ENCODE results near the gene AP2M1. TPM values are rescaled to one million over a fixed set of nuclear protein-coding genes. Genes with fewer than 3 reads are reported as not detected.

AP2M1 gene
- total RNA-seq, 1 donor from 2014 or later, result 211 TPM

GRCh38 chr3:184177331-184177731 lies 2.7 kb downstream of the AP2M1 start:
- intact Hi-C loops (cut with micrococcal nuclease), result no loop called here

- intact Hi-C loops (cut with micrococcal nuclease), result no loop called here
These were observed 3.2 kb downstream of the AP2M1 start for GRCh38 chr3:184177767-184178306.

DNA sequence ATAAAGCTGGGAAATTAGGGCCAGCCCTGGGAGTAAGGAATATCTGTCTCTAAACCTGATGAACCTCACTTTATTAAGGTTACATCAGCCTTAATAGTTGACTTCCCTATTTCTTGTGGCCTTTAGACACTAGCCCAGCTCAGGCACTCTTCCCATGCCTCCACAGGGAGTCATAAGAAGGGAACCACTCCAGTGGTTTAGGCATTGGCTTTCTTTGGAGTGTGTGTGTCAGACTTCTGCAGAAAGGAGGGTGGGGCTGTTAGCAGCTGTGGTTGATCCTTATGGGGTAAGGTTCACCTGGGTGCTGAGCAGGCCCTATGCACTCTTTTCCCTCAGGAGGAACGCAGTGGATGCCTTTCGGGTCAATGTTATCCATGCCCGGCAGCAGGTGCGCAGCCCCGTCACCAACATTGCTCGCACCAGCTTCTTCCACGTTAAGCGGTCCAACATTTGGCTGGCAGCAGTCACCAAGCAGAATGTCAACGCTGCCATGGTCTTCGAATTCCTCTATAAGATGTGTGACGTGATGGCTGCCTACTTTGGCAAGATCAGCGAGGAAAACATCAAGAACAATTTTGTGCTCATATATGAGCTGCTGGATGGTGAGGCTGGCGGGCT lies 4.0 kb downstream of the AP2M1 start:
- intact Hi-C loops (cut with micrococcal nuclease), result no loop called here

DNA sequence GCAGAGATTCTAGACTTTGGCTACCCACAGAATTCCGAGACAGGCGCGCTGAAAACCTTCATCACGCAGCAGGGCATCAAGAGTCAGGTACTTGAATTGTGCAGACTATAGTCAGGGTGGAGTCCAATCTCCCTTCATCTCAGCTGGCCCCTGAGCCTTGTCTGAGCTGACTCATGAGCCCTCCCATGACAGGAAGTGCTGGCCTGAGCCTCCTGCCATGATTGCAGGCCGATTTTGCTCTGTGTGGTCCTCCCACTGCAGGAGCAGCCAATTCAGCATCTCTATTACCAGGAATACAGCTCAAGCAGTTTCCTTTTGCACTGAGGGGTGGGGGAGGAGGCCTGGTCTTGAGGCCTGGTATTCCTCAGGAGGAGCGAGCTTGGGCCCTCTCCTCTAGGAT lies 5.5 kb downstream of the AP2M1 start:
- intact Hi-C loops (cut with micrococcal nuclease), result no loop called here

DNA sequence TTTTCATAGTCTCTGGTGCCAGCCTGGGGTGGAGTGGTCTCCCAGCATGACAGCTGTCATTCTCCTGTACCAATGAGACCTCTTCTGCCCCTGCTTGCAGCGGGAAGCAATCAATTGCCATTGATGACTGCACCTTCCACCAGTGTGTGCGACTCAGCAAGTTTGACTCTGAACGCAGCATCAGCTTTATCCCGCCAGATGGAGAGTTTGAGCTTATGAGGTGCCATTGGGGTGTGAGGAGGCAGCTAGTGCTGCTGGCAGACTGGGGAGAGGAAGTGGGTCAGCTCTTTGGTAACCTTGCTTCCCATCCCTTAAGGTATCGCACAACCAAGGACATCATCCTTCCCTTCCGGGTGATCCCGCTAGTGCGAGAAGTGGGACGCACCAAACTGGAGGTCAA lies 6.9 kb downstream of the AP2M1 start:
- intact Hi-C loops (cut with micrococcal nuclease), result no loop called here

- intact Hi-C loops (cut with micrococcal nuclease), result no loop called here
These were observed 9.0 kb downstream of the AP2M1 start for GRCh38 chr3:184183679-184184078.

DNA sequence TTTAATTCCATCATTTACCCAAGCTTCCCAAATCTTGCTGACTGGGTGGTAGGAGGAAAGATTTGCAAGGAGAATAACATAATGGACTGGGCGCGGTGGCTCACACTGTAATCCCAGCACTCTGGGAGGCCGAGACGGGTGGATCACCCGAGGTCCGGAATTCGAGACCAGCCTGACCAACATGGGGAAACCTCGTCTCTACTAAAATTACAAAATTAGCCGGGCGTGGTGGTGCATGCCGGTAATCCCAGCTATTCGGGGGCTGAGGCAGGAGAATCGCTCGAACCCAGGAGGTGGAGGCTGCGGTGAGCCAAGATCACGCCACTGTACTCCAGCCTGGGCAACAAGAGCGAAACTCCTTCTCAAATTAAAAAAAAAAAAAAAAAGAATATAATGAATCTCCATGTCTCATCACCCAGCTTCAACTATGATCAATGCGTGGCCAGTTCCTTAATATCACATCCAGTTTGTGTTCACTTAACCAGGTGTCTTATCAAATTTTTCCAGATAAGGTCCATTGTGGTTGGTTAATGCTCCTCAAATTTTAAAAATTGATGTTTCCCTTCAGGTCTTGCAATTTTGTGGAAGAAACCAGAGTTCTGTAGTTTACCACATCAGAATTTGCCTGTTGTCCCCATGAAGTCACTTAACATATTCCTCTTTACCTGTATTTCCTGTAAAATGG lies 10.0 kb downstream of the AP2M1 start:
- intact Hi-C loops (cut with micrococcal nuclease), result no loop called here

DNA sequence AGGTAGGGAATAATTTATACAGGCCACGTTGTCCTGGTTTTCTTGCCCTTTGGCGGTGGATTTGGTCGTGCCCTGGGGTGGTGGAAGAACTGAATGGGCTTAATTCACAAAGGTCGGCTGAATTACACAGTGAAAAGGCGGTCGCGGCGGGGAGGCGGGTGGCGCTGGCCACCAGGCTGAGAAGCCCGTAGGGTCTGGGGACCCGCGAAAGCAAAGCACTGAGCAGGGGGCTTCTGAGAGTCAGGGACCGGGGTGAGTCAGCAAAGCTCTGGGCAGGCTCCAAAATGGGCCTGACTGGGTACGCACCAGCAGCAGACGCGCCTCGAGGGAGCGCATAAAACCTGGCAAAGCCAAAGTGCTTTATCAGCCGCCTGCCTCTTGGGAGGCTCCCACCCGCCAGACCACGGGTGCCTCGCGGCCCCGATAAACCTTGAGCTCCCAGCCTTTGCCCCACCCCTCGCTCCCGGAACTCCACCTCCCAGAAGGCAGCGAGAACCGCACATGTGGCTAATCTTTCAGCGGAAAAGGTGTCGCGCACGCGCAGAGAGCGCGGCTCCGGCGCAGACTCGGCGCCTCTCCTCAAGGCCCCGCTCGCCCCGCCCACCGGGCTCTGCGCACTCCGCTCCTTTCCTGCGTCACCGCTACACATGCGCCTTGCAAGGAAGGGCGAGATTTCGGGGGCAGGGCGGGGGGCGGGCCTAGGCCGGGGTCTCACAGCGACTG lies 11.0 kb downstream of the AP2M1 start:
- intact Hi-C loops (cut with micrococcal nuclease), result loop anchor here (1.0 to 2.0 kb wide), 8 partner anchors 11 to 549 kb away; partner anchors contain the start of genes ABCC5, AP2M1, EEF1AKMT4 and EIF2B5

- intact Hi-C loops (cut with micrococcal nuclease), result loop anchor here (1.0 to 2.0 kb wide), 8 partner anchors 12 to 550 kb away; partner anchors contain the start of genes ABCC5, AP2M1, EEF1AKMT4 and EIF2B5
These were observed 11.7 kb downstream of the AP2M1 start, which contains the start of gene ABCF3 for GRCh38 chr3:184186184-184186901. ABCF3 (plus strand) TSS chr3:184186199; CDS start chr3:184186208, 9 bp downstream.

DNA sequence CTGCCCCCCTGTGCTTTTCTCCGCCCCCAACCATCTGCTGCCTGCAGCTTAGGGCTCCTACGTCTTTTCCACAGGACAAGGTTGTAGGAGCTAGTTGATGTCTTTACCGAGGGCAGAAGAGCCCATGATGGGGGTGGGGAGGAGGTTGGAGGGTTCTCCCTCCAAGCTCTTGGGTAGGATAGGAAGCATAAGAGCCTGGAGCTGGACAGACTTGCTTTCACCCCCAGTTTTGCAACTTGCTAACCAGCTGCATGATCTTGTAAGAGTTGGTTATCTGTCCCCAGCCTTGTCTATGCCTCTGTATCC lies 12.2 kb downstream of the AP2M1 start:
- intact Hi-C loops (cut with micrococcal nuclease), result loop anchor here (1.0 to 2.0 kb wide), 8 partner anchors 13 to 550 kb away; partner anchors contain the start of genes ABCC5, AP2M1, EEF1AKMT4 and EIF2B5

DNA sequence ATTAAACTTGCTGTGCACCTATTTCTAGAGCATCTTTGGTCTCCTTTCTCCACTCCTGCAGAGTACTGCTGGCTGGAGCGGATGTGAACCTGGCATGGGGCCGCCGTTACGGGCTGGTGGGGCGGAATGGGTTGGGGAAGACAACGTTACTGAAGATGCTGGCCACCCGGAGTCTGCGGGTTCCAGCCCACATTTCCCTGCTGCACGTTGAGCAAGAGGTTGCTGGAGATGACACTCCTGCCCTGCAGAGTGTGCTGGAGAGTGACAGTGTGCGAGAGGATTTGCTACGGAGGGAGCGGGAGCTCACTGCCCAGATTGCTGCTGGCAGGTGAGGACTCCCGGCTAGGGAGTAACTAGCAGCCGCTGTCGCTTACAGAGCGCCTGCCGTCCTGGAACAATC lies 13.4 kb downstream of the AP2M1 start:
- intact Hi-C loops (cut with micrococcal nuclease), result no loop called here

DNA sequence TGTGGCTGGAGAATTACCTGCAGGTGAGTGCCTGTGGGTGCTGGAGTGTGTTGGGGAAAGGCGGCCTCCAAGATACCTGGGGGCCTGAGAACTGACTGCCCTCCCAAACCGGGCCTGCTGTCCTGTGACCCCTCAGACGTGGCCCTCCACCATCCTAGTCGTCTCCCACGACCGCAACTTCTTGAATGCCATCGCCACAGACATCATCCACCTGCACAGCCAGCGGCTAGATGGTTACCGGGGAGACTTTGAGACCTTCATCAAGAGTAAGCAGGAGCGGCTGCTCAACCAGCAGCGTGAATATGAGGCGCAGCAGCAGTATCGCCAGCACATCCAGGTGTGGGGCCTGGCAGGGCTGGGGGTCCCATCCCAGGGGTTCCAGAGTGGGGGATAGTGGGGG lies 14.8 kb downstream of the AP2M1 start:
- intact Hi-C loops (cut with micrococcal nuclease), result no loop called here

DNA sequence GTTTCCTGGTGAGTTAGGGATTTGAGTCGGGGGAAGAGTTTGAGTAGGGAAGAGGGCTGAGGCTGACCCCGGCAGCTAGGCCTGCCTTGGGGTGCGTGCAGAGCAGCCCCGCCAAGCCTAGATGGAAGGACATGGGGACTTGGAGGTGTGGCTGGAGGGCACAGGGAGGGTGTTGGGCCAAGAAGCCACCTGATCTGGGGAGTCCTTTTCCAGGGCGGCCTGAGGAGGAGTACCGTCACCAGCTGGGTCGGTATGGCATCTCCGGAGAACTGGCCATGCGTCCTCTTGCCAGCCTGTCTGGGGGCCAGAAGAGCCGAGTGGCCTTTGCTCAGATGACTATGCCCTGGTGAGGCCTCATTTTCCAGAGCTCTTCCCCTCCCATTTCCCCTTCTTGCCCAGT lies 18.2 kb downstream of the AP2M1 start:
- intact Hi-C loops (cut with micrococcal nuclease), result no loop called here

DNA sequence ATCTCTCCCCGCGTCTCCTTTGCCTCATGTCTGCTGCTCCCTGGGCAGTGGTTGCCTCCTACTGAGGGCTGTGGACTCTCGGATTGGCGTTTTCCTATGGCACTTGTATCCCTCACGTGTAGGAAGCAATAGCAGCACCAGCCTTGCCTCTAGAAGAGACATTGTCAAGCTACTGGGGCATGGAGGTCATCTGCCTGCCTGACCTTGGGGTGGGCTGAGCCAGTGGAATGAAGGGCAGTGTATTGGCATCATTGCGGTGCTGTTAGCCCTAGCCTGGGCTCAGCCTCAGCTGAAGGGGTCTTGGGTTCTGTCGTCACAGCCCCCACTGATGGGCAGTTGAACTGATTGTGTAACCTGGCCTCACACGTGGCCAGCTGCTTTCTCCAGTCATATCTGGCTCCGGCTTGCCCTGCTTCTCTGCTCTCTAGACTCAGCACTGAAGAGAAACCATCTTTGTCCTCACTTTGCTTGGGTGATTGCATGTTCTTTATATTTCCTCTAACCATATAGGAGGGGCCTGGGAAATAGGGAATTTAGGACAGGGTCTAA lies 19.4 kb downstream of the AP2M1 start:
- intact Hi-C loops (cut with micrococcal nuclease), result no loop called here

GRCh38 chr3:184196536-184196935 lies 21.9 kb downstream of the AP2M1 start:
- intact Hi-C loops (cut with micrococcal nuclease), result no loop called here

GRCh38 chr3:184198509-184198908 lies 23.9 kb downstream of the AP2M1 start:
- intact Hi-C loops (cut with micrococcal nuclease), result no loop called here

DNA sequence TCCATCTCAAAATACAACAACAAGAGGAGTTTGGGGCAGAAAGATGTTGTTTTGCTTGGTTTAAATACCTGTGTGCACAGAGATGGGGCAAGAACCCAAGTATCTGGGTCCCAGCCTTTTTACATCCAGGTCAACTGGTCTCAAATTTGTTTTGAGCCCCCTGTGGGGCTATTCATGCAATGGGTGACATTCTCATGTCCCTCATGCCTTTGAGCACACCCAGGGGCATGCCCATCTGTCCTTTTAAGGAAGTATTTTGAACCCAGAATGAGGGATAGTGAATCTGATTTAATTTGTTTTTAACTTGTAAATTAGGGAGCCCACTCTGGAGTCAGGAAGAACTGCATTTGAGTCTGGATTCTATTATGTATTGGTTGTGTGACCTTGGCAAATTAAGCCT lies 26.2 kb downstream of the AP2M1 start:
- intact Hi-C loops (cut with micrococcal nuclease), result no loop called here

DNA sequence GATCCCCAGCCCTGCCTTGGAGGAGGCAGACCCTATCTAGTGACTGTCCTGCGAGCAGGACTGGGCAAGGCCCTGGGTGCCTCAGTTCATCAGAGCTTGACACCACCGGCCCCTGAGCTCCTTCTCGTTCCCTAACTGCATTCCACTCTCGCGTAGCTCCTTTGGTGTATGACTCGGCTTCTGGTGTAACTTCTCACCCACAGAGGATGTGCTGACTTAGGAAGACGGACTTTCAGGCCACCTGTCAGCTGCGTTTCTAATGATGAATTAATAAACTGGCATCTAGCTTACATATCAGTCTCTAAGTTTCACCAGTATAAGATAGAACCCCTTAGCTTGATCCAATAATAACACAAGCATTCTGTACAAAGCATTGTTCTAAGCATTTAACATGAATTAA lies 28.9 kb downstream of the AP2M1 start:
- intact Hi-C loops (cut with micrococcal nuclease), result no loop called here

GRCh38 chr3:184209146-184209923 lies 34.7 kb downstream of the AP2M1 start:
- intact Hi-C loops (cut with micrococcal nuclease), result no loop called here

DNA sequence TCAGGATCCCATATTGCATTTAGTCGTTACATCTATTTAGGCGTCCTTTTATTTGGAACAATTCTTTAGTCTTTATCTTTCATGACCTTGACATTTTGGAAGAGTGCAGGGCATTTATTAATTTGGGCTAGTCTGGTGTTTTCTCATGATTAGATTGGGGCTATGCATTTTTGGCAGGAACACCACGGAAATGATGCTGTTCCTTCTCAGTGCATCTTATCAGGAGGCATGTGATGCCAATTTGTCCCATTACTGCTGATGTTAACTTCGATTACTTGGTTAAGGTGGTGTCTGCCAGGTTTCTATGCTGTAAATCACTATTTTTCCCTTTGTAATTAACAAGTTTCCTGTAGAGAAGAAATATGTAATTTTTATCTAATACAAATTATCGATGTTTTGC lies 36.6 kb downstream of the AP2M1 start:
- intact Hi-C loops (cut with micrococcal nuclease), result no loop called here

Data from T-helper 2 cell treated with Interferon-gamma antibody and Interleukin-4, amounts not matched to agents 100 ng/mL and 5 ng/mL, for 36 hours (primary cell).